ENCODE data around the gene RNPEPL1.

The RNPEPL1 gene

GRCh38 chr2:240564561-240565332 lies 3.5 kb upstream of the RNPEPL1 start:
- no peak for DNase-seq

GRCh38 chr2:240565333-240566202 lies 2.7 kb upstream of the RNPEPL1 start:
- peak in 13 of 51 donors; percentile 27 to 51 (median 36) for DNase-seq

GRCh38 chr2:240566203-240567136 lies 1.8 kb upstream of the RNPEPL1 start:
- DNase-seq, result peak in 50 of 51 donors; percentile 24 to 91 (median 74)

- peak in 2 of 51 donors; percentile 27 to 30 for DNase-seq
Measured at GRCh38 chr2:240567137-240567871, 980 bp upstream of the RNPEPL1 start.

GRCh38 chr2:240568678-240569522 lies 616 bp downstream of the RNPEPL1 start:
- peak in 34 of 51 donors; percentile 15 to 79 (median 50) for DNase-seq

GRCh38 chr2:240569523-240569997 lies 1.3 kb downstream of the RNPEPL1 start:
- no peak for DNase-seq

GRCh38 chr2:240569998-240570530 lies 1.8 kb downstream of the RNPEPL1 start:
- no peak for DNase-seq

GRCh38 chr2:240570531-240571313 lies 2.4 kb downstream of the RNPEPL1 start:
- DNase-seq, result no peak

GRCh38 chr2:240571314-240571973 lies 3.2 kb downstream of the RNPEPL1 start:
- no peak for DNase-seq

- DNase-seq, result no peak
Measured at GRCh38 chr2:240572141-240573031, 4.1 kb downstream of the RNPEPL1 start.

- DNase-seq, result no peak
Measured at GRCh38 chr2:240573071-240573515, 4.8 kb downstream of the RNPEPL1 start.

GRCh38 chr2:240573516-240574385 lies 5.5 kb downstream of the RNPEPL1 start:
- no peak for DNase-seq

- DNase-seq, result no peak
Measured at GRCh38 chr2:240574386-240575100, 6.3 kb downstream of the RNPEPL1 start.

GRCh38 chr2:240575101-240575965 lies 7.0 kb downstream of the RNPEPL1 start:
- peak in 1 of 51 donors; percentile 21 for DNase-seq
